Inflammatory macrophage (primary cell): Measurements from ENCODE around the gene SMAP1.
"Not testable (repeated sequence)": the region's sequence is repeated elsewhere in the genome, so short reads cannot be mapped to it uniquely, and the experiment has no call there.

Experiments used
- DNase-seq, 2 donors: peaks; one replicate each; pipeline ENCODE4 v3.0.0-alpha.2; 2020 to 2022

SMAP1 gene

DNA sequence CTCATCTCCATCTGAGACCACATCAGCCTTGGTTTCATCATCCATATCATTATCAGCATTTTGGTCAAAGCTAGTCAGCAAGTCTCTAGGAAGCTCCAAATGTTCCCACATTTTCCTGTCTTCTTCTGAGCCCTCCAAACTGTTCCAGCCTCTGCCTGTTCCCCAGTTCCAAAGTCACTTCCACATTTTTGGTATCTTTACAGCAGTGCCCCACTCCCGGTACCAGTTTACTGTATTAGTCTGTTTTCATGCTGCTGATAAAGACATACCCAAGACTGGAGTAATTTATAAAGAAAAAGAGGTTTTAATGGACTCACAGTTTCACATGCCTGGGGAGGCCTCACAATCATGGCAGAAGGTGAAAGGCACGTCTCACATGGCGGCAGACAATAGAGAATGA, 74.8 kb downstream of the SMAP1 start:
- peak; percentile 12 to 19 for DNase-seq

DNA sequence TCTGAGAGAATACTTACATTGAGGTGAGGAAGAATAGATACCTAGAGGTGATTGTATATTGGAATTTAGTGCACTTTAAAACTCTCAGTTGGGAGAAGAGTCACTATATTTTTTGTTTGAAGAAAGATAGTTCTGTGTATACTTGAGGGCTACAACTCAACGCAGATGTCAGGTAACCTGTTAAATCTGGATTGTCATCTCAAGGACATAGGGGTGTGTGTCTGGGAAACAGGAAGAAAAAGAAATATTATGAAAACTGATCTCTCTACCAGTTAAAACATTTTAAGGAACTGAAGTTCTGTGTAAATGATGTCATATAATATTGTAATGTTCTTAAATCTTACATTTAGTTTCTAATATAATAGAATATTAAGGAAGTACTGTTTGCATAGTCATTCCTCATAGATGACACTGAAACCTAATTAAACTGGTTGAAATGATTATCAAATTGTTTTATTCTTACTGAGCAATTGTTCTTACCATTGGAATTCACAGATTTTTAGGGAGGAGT, 86.2 kb downstream of the SMAP1 start:
- peak; percentile 5 to 89 for DNase-seq

DNA sequence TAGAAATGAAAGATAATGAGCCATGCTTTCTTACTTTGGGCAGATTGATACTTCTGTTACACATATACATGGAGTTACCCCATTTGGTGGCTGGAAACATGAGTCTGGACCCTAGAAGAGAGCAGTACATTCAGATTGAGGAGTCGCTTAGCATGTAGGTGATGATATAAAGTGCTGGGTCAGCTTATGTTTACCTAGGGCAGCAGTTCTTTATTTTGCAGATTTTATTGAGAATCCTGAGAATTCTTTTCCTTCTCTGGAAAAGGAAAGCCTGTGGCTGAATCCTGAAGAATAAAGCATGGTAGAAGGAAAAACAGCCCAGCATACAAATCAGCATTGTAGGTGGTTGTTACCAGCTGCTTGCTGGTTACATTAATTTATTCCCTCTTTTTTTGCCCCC, 91.2 kb downstream of the SMAP1 start:
- DNase-seq, result no peak

GRCh38 chr6:70763754-70764510, 96.2 kb downstream of the SMAP1 start:
- no peak for DNase-seq

GRCh38 chr6:70764706-70765105, 97.0 kb downstream of the SMAP1 start:
- no peak for DNase-seq

GRCh38 chr6:70771351-70771750, 103.7 kb downstream of the SMAP1 start:
- not testable (repeated sequence) for DNase-seq

GRCh38 chr6:70779934-70780333, 112.3 kb downstream of the SMAP1 start:
- DNase-seq, result no peak

- DNase-seq, result no peak
These were observed 123.0 kb downstream of the SMAP1 start for GRCh38 chr6:70790483-70791224.

DNA sequence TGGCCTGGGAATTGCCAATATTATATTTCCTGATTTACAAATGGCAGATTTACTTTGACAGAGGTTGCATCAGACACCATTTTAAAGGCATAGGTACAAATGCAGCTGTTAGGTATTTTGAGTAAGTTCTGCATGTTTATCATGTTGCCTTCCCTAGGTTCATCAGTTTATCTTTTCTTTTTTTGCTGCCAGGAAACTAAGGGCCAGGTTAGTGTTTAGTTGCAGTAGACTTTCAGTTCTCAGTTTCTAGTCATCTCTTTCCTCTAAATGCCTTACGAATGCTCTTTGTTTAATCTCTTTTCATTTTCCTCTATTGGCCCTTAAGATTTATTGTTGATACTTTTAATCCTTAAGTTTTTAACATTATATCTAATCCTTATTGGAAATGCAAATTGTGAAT, 129.9 kb downstream of the SMAP1 start:
- DNase-seq, result no peak

DNA sequence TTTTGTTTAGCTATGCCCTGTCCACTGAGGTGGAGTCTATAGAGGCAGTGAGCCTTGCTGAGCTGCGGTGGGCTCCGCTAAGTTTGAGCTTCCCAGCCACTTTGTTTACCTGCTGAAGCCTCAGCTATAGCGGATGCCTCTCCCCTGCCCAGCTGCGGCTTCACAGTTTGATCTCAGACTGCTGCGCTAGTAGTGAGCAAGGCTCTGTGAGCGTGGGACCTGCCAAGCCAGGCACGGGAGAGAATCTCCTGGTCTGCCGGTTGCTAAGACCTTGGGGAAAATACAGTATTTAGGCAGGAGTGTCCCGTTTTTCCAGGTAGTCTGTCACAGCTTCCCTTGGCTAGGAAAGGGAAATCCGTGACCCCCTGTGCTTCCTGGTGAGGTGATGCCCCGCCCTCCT, 138.4 kb downstream of the SMAP1 start:
- no peak for DNase-seq

DNA sequence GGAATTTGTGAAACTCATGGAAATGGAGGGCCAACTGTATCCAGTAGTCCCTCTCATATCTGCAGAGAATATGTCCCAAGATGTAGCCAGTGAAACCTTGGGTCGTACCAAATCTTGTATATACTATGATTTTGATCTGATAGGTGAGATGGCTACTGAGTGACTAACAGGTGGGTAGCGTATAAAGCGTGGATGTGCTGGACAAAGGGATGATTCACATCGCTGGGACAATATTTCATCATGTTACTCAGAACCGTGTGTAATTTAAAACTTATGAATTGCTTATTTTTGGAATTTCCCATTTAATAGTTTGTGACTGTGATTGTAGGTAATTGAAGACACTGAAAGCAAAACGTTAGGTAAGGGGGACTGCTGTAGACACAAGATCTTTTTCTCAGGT, 144.1 kb downstream of the SMAP1 start:
- DNase-seq, result no peak

DNA sequence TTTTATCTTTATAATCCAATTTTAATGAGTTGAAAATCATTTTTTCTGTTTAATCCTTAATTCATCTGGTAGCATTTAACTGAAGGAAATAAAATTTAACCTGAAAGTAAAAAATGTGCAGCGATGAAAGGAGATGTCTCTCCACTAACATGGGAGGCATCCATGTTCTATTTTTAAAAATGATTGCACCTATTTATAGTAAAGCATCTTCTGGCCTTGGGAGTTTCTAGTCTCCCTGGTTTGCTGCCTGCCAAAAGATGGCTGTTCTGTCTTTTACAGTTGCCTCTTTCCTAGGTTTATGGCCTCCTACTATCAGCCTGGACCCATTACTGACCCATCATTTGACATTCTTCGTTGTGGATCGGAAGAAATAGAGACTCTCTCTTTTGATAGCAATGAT, 146.2 kb downstream of the SMAP1 start:
- DNase-seq, result no peak

DNA sequence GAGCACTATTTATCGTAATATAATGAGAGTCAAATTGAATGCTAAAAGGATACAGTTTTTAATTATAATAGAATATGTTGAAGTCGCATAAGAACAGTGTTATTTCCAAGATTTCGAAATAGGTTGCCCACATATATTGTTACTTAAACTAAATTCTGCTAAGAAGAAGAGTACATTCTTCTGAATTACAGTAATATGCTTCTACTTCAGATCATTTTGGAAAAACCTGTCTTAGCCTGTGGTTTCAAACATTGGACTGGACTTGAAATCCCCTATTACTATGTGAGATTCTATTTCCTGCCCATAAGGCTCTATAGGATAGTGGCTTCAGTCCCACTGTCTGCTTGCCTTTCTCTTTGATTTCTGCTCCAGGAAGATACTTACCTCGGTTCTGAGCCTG, 152.0 kb downstream of the SMAP1 start:
- DNase-seq, result no peak

DNA sequence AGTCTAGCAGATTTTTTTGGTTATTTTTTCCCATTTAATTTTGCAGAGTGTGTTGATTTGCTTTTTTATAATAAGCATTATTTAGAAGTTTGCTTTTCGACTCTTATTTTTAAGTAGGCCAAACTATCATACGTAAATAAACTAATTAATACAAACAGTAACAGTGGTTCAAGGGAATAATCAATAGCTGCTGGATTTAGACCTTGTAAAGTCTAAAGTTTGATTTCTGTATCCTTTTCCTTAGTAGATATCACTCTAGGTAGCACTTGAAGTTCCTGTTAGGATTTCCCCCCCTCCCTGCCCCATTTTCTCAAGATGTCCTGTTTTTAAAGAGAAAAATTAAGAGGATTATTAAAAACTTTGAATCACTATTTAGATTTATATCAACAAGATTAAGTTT, 153.1 kb downstream of the SMAP1 start:
- DNase-seq, result no peak

DNA sequence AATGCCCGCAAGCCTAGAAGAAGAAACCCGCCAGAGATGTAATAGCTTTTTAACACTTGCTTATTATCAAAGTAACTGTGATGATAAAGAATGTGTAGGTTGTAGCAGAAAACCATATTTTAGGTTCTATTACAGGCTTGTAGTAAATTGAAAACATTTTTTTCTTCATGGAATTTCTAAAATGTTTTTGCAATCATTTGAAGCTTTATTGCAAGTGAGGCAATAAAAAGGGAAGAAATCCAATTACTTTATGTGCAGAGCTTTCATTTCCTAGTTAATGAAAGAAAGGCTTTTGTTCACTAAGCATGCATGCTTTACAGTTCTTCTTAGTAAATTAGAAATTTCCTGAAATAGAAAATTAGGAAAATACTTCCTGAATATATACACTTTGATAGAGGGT, 154.1 kb downstream of the SMAP1 start:
- no peak for DNase-seq

GRCh38 chr6:70823651-70824050, 156.0 kb downstream of the SMAP1 start:
- DNase-seq, result no peak

DNA sequence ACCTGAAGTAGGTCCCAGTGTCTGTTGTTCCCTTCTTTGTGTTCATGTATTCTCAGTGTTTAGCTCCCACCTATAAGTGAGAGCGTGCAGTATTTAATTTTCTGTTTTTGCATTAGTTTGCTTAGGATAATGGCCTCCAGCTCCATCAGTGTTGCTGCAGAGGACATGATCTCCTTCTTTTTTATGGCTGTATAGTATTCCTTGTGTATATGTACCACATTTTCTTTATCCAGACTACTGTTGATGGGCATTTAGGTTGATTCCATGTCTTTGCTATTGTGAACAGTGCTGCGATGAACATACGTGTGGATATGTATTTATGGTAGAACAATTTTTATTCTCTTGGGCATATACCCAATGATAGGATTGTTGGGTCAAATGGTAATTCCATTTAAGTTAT, 163.7 kb downstream of the SMAP1 start:
- DNase-seq, result no peak

DNA sequence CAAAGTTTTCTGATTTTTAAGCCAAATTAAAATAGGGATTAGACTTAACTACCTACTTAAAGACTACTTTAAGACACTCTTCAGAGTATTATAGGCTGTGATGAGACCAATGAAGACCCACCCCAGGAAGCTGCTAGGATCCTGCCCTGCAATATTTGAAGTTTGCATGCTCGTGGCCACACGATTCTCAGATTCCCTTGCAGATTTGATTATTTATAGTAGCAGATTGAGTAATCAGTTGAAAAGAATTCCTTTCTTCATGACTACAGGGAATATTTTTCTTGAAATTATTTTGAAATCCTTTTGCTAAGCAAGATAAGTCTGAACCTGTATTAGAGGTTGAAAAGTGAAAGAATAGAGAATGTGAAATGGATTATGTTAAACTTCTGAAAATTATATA, 166.8 kb downstream of the SMAP1 start:
- DNase-seq, result no peak

DNA sequence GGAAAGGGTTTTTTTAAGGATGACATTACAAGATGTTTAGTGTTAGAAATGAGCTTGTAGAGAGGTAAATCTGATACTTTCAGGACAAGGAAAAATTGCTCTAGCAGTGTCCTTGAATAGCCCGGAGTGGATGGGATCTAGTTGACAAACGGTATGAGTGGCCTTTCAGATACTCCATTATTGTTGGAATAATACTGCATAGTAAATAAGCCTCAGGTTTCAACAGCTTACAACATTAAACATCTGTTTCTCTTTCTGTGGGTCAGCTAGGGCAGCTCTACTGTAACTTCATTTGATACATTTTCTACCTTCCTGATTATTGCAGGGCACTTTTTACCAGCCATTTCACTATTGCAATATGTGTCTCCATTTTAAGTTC, 171.2 kb downstream of the SMAP1 start:
- no peak for DNase-seq

DNA sequence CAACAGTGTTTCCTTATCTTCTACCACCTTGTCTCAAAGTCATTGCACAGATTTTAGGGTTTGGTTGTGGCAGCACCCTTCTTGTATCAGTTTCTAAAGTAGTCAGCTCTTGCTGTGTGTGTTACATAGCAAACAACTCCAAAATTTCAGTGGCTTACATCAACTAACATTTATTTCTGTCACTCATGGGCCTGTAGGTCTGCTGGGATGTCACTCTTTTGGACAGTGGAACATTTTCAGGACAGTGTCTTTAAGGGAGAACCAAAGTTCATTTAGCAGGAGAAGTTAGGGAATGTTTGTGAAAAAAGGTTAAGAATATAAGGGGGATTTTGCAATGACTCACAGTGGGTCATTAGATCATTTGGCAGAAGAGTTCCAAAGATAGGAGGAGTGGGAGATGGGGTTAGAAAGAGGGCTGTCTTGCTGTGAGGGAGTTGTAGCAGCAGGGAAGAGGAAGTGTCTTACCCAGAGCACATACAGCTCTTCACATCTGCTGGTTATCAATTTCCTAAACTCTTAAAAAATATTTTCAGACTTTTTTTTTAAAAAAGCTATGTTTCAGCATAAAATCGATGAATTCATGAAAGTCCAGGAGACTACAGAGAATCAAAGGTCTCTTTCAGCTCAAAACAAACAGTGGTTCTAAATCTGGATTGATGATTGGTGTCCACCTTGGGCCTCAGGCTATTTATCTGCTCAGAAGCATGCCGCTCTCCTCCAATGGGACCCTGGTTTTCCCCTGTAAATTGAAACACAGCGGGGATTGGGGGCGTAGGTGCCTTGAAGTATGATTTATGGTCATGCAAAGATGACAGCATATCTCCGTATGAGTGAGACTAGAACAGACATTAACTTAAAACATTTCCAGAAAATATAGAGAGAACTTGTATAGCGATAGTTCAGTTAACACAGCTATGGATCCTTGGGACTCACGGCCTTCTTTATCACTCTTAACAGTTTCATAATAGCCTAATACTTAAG, 171.9 kb downstream of the SMAP1 start:
- no peak for DNase-seq

GRCh38 chr6:70841112-70841511, 173.4 kb downstream of the SMAP1 start:
- no peak for DNase-seq

DNA sequence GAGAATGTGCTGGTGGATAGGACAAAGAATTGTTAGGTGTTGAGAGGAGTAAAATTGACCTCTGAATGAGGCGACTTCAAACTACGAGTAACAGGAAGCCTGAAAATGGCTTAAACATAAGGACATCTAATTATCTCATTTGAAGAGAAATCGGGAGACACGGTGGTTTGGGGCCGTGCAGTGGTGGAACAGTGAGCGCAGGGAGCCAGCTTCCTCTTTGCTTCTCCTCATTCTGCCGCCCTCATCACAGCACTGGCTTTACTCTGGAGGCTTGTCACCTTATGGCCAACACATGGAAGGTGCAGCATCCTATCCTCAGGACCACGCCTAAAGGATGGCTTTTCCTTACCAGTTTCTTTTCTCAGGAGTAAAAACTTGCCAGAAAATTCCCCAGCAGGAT, 174.9 kb downstream of the SMAP1 start:
- DNase-seq, result no peak

- DNase-seq, result no peak
These were observed 175.7 kb downstream of the SMAP1 start for GRCh38 chr6:70843328-70843918.
